ENCODE measurements around the gene FSD2. TPM values are rescaled to one million over a fixed set of nuclear protein-coding genes. Genes with fewer than 3 reads are reported as not detected.

Gene FSD2
- total and polyA plus RNA-seq, 9 of the 15 experiments (the other 6 are each of a cell fraction or from before 2014, with no cell fraction given) = 0.01 to 0.06 TPM; not detected in 7

DNA sequence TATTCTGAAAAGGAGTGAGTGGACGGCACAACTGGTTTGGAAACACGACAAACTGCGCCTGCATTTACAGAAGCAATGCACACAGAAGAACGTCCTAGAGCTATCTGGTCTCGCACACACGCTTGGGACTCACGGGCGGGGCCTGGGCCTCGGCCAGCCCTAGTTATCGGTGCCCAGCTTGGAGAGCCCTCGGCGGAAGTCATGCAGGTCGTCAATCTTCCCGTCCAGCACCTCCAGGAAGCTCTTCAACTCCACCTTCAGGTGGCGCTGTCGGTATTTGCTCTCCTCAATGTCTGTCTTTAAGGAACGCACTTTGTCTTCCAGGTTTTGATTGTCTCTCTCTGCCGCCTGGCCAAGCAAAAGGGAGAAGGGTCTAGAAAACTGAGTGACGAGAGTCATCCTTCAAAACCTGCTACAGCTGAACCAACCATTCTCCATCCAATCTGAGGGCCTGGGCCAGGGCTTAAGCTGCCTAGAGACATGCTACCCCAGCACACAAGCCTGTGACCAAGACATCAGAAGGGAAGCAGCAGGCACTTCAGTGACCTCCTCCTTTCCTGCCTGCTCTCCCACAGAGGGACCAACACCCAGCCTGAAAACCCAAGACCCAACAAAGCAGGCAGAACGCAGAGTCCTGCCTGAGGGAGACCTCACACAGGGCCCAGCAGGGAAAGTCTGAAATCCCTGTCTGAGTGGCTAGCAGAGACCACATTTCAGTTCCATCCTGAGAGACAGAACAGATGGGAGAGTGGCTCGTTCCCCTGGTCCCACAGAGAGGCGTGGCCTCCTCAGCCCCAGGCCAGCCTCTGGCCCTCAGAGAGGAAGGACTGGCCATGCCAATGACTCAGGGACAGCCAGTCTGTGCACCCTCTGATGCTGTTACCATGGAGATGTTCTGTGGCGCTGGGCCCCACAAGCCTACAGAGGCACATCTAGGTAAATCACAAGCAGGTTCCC, 44.0 kb upstream of the FSD2 start (continued):
- no peak for TF ChIP-seq CREBBP (IDR thresholded peaks at IDR 0.05; ENCODE audit: low read depth, low read length)
- TF ChIP-seq, protein P1, sequence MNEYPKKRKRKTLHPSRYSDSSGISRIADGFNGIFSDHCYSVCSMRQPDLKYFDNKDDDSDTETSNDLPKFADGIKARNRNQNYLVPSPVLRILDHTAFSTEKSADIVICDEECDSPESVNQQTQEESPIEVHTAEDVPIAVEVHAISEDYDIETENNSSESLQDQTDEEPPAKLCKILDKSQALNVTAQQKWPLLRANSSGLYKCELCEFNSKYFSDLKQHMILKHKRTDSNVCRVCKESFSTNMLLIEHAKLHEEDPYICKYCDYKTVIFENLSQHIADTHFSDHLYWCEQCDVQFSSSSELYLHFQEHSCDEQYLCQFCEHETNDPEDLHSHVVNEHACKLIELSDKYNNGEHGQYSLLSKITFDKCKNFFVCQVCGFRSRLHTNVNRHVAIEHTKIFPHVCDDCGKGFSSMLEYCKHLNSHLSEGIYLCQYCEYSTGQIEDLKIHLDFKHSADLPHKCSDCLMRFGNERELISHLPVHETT (CRISPR knock-in tag; conservative IDR thresholded peaks at IDR 0.05 in 1 of 2, IDR thresholded peaks at IDR 0.05 in 1 of 2) = 0 out of 4 replicates have a peak, but pooled peaks of 1 of the 2 experiments have one; percentile 47
- TF ChIP-seq, protein P2, sequence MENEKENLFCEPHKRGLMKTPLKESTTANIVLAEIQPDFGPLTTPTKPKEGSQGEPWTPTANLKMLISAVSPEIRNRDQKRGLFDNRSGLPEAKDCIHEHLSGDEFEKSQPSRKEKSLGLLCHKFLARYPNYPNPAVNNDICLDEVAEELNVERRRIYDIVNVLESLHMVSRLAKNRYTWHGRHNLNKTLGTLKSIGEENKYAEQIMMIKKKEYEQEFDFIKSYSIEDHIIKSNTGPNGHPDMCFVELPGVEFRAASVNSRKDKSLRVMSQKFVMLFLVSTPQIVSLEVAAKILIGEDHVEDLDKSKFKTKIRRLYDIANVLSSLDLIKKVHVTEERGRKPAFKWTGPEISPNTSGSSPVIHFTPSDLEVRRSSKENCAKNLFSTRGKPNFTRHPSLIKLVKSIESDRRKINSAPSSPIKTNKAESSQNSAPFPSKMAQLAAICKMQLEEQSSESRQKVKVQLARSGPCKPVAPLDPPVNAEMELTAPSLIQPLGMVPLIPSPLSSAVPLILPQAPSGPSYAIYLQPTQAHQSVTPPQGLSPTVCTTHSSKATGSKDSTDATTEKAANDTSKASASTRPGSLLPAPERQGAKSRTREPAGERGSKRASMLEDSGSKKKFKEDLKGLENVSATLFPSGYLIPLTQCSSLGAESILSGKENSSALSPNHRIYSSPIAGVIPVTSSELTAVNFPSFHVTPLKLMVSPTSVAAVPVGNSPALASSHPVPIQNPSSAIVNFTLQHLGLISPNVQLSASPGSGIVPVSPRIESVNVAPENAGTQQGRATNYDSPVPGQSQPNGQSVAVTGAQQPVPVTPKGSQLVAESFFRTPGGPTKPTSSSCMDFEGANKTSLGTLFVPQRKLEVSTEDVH (IDR thresholded peaks at IDR 0.05; ENCODE audit: low read depth, partially characterized antibody) = peak; percentile 74
